ENCODE results near the gene RETN.

The RETN gene

GRCh38 chr19:7681340-7682174, 12.7 kb downstream of the RETN start:
- peak; percentile 51 to 74 for DNase-seq (ENCODE audit: low read depth in 2 of 2)

- no peak for DNase-seq (ENCODE audit: low read depth in 2 of 2)
Measured at GRCh38 chr19:7682175-7682855, 13.5 kb downstream of the RETN start.

- DNase-seq (ENCODE audit: low read depth in 2 of 2): no peak
Measured at GRCh38 chr19:7685546-7686445, 16.9 kb downstream of the RETN start.

- no peak for DNase-seq (ENCODE audit: low read depth in 2 of 2)
Measured at GRCh38 chr19:7687177-7687576, 18.3 kb downstream of the RETN start.

- no peak for DNase-seq (ENCODE audit: low read depth in 2 of 2)
Measured at GRCh38 chr19:7689165-7689564, 20.3 kb downstream of the RETN start.

- DNase-seq (ENCODE audit: low read depth in 2 of 2): no peak
Measured at GRCh38 chr19:7690779-7691258, 22.0 kb downstream of the RETN start.

GRCh38 chr19:7691497-7691896, 22.6 kb downstream of the RETN start:
- no peak for DNase-seq (ENCODE audit: low read depth in 2 of 2)

GRCh38 chr19:7692417-7693088, 23.7 kb downstream of the RETN start:
- DNase-seq (ENCODE audit: low read depth in 2 of 2): no peak

GRCh38 chr19:7694499-7694898, 25.6 kb downstream of the RETN start:
- DNase-seq (ENCODE audit: low read depth in 2 of 2): no peak

- DNase-seq (ENCODE audit: low read depth in 2 of 2): no peak
Measured at GRCh38 chr19:7697721-7698287, 29.0 kb downstream of the RETN start.

- DNase-seq (ENCODE audit: low read depth in 2 of 2): no peak
Measured at GRCh38 chr19:7698583-7698982, 29.7 kb downstream of the RETN start.

- no peak for DNase-seq (ENCODE audit: low read depth in 2 of 2)
Measured at GRCh38 chr19:7699003-7699402, 30.2 kb downstream of the RETN start.

GRCh38 chr19:7699417-7700401, 30.9 kb downstream of the RETN start:
- DNase-seq (ENCODE audit: low read depth in 2 of 2): no peak

- no peak for DNase-seq (ENCODE audit: low read depth in 2 of 2)
Measured at GRCh38 chr19:7701049-7701653, 32.3 kb downstream of the RETN start.

GRCh38 chr19:7701654-7702457, 33.0 kb downstream of the RETN start, which contains the start of gene FCER2:
Gene FCER2, minus strand, starts transcription at chr19:7702131. Its CDS starts 2,371 bp downstream, at chr19:7699760.
- DNase-seq (ENCODE audit: low read depth in 2 of 2): no peak

- no peak for DNase-seq (ENCODE audit: low read depth in 2 of 2)
Measured at GRCh38 chr19:7703332-7703731, 34.5 kb downstream of the RETN start.

- no peak for DNase-seq (ENCODE audit: low read depth in 2 of 2)
Measured at GRCh38 chr19:7704280-7705060, 35.6 kb downstream of the RETN start.
